GM18519 (cell line): ENCODE data around the gene TUBA4A.
"Not testable (repeated sequence)": the region's sequence is repeated elsewhere in the genome, so short reads cannot be mapped to it uniquely, and the experiment has no call there.

Source experiments
- ATAC-seq: cut with Tn5 transposase; IDR thresholded peaks from one replicate; pipeline ENCODE4 v1.9.1; 2021; ENCODE audit warnings: mild to moderate bottlenecking, moderate library complexity; ENCODE audit not compliant: unreplicated experiment, low FRiP score

TUBA4A gene

GRCh38 chr2:219287580-219288265 is 34.0 kb upstream of the TUBA4A start:
- no peak for ATAC-seq

GRCh38 chr2:219287116-219287440 is 33.4 kb upstream of the TUBA4A start:
- ATAC-seq, result not testable (repeated sequence)

- ATAC-seq, result no peak
Observed at GRCh38 chr2:219286436-219287115, 32.9 kb upstream of the TUBA4A start.

GRCh38 chr2:219285894-219286425 is 32.2 kb upstream of the TUBA4A start:
- ATAC-seq, result no peak

GRCh38 chr2:219285373-219285735 is 31.6 kb upstream of the TUBA4A start:
- no peak for ATAC-seq

- no peak for ATAC-seq
Observed at GRCh38 chr2:219284501-219285372, 31.0 kb upstream of the TUBA4A start.

GRCh38 chr2:219282943-219283581 is 29.3 kb upstream of the TUBA4A start:
- ATAC-seq, result no peak

- no peak for ATAC-seq
Observed at GRCh38 chr2:219282375-219282774, 28.7 kb upstream of the TUBA4A start.

- no peak for ATAC-seq
Observed at GRCh38 chr2:219281588-219281987, 27.9 kb upstream of the TUBA4A start.

- ATAC-seq, result no peak
Observed at GRCh38 chr2:219280651-219281050, 26.9 kb upstream of the TUBA4A start.

- ATAC-seq, result no peak
Observed at GRCh38 chr2:219279916-219280516, 26.3 kb upstream of the TUBA4A start.

- ATAC-seq, result peak; percentile 76
Observed at GRCh38 chr2:219279151-219279915, 25.6 kb upstream of the TUBA4A start, which contains the start of gene DNAJB2. TSS of gene DNAJB2 (plus strand) at chr2:219279366. CDS start at chr2:219279834, 468 bp downstream.

GRCh38 chr2:219278655-219279150 is 25.0 kb upstream of the TUBA4A start:
- no peak for ATAC-seq

- ATAC-seq, result no peak
Observed at GRCh38 chr2:219277703-219278654, 24.3 kb upstream of the TUBA4A start.

- no peak for ATAC-seq
Observed at GRCh38 chr2:219274361-219274921, 20.7 kb upstream of the TUBA4A start.

GRCh38 chr2:219273937-219274336 is 20.2 kb upstream of the TUBA4A start:
- no peak for ATAC-seq

GRCh38 chr2:219272995-219273394 is 19.3 kb upstream of the TUBA4A start:
- no peak for ATAC-seq

GRCh38 chr2:219272356-219272755 is 18.6 kb upstream of the TUBA4A start:
- ATAC-seq, result no peak
